SK-N-SH (cell line): Measurements from ENCODE around the gene UNC93A.
"Not testable (repeated sequence)": the region's sequence is repeated elsewhere in the genome, so short reads cannot be mapped to it uniquely, and the experiment has no call there.

Experiments used
- CTCF ChIP-seq: fragments of 200-600 bp; sonication (generic); IDR thresholded peaks from 2 replicates; pipeline ENCODE4 v1.6.1; 2017; ENCODE audit warnings: antibody characterized with exemption, mild to moderate bottlenecking, moderate library complexity
- FOXM1 ChIP-seq: IDR thresholded peaks from 2 replicates; pipeline ENCODE4 v1.4.0; 2012; ENCODE audit warnings: low read depth, mild to moderate bottlenecking
- MXI1 ChIP-seq: IDR thresholded peaks from 2 replicates; pipeline ENCODE4 v1.6.1; 2012; ENCODE audit warnings: mild to moderate bottlenecking, low read depth, low read length, improper control_type of control experiment
- POLR2AphosphoS5 ChIP-seq: IDR thresholded peaks from 2 replicates; pipeline ENCODE4 v1.6.1; 2012; ENCODE audit warnings: low read depth, low read length
- RCOR1 ChIP-seq: fragments of 150-350 bp; IDR thresholded peaks from 2 replicates; pipeline ENCODE4 v1.6.1; 2017; ENCODE audit warnings: antibody characterized with exemption, low read length
- RXRA ChIP-seq: IDR thresholded peaks from 2 replicates; pipeline ENCODE4 v1.4.0; 2012; ENCODE audit warnings: low read depth, mild to moderate bottlenecking, borderline replicate concordance
- SMC3 ChIP-seq: IDR thresholded peaks from 2 replicates; pipeline ENCODE4 v1.6.1; 2012; ENCODE audit warnings: low read depth, low read length, improper control_type of control experiment
- TAF1 ChIP-seq: IDR thresholded peaks from 2 replicates; pipeline ENCODE4 v1.6.1; 2012; ENCODE audit warnings: low read depth, mild to moderate bottlenecking, low read length, moderate library complexity, borderline replicate concordance
- USF2 ChIP-seq: fragments of 150-350 bp; IDR thresholded peaks from 2 replicates; pipeline ENCODE4 v1.6.1; 2017; ENCODE audit warnings: antibody characterized with exemption, low read length, low read depth, borderline replicate concordance
- YY1 ChIP-seq: IDR thresholded peaks from 2 replicates; pipeline ENCODE4 v1.4.0; 2012; ENCODE audit warnings: low read depth, mild to moderate bottlenecking
- TF ChIP-seq, protein P1 (sequence below): IDR thresholded peaks from 2 replicates; pipeline ENCODE4 v1.4.0; 2012; ENCODE audit warnings: low read depth
- TF ChIP-seq, protein P2 (sequence below): IDR thresholded peaks from 2 replicates; pipeline ENCODE4; 2012

DNA sequence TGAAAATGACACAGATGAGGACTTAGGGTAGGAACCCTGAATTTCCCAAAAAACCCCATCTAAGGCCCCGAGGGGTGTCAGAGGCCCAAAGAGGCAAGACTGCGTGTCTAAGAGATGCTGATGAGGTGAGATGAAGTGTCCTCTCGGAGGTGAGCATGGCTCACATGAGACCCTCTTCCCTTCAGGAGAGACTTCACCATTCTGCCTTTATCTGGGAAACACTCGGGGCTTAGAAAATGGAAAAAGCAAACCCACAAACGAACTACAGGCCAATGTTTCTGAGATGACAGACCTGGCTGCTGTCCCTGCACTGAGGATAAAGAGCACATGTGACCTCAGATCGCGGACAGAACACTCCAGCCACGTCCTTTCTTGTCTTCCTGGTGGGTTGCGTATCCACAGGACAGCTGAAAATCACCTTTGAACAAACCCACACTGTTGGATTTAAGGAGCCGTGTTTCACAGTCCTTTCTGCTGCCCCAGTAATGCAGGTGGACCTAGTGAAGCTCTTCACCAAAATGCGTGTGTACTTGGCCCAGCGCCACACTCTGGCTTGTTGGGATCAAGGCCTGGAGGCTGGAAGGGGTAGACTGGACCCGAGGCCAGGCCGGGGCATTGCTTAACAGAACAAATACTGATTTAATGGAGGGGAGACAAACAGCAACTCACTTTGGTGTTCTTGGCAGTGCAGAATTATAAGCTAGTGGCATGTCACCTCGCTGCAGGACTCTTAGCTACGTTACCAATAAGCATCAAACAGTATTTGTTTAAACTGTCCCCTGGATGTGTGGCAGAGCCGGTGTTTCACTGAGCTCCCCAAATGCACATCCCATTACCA lies 18.5 kb downstream of the UNC93A start:
- not testable (repeated sequence) for TF ChIP-seq CTCF, POLR2AphosphoS5, RCOR1, TAF1, YY1, USF2, MXI1, SMC3, RXRA, FOXM1
- TF ChIP-seq, protein P1, sequence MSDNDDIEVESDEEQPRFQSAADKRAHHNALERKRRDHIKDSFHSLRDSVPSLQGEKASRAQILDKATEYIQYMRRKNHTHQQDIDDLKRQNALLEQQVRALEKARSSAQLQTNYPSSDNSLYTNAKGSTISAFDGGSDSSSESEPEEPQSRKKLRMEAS, result not testable (repeated sequence)
- TF ChIP-seq, protein P2, sequence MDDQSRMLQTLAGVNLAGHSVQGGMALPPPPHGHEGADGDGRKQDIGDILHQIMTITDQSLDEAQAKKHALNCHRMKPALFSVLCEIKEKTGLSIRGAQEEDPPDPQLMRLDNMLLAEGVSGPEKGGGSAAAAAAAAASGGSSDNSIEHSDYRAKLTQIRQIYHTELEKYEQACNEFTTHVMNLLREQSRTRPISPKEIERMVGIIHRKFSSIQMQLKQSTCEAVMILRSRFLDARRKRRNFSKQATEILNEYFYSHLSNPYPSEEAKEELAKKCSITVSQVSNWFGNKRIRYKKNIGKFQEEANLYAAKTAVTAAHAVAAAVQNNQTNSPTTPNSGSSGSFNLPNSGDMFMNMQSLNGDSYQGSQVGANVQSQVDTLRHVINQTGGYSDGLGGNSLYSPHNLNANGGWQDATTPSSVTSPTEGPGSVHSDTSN, result not testable (repeated sequence)
